IMR-90 (cell line): ENCODE data around the gene CHIT1. TPM values are rescaled to one million over a fixed set of nuclear protein-coding genes. Genes with fewer than 3 reads are reported as not detected.

Experiments
- ATAC-seq: fragments of 200-7000 bp; cut with Tn5 transposase; 2 replicates; pipeline ENCODE4 v1.9.1; 2020; ENCODE audit warnings: low read depth, mild to moderate bottlenecking, moderate library complexity
- BruUV-seq: library from RNA; stranded (reverse); fragments of 400-500 nt; replicated peaks from 2 replicates; lab custom pipeline; 2021; lab: Mats Ljungman, UMichigan
- CTCF ChIA-PET: fragments of 300-600 bp; formaldehyde crosslinking; extraction: SDS; loops from one replicate; lab custom pipeline; 2021; ENCODE audit warnings: antibody characterized with exemption; lab: Yijun Ruan, JAX
- POLR2A ChIA-PET: fragments of 300-600 bp; sonication (Branson Sonifier 250); formaldehyde crosslinking; loops from one replicate; lab custom pipeline; 2022; ENCODE audit warnings: antibody characterized with exemption; ENCODE audit not compliant: unreplicated experiment; lab: Charles Lee
- DNase-seq: peaks from one replicate; pipeline ENCODE4 v3.0.0; 2013
- H2AFZ ChIP-seq: replicated peaks from 2 replicates; pipeline ENCODE3; 2013; ENCODE audit warnings: low read length, mild to moderate bottlenecking; ENCODE audit not compliant: poor library complexity
- H2AK5ac ChIP-seq: 2 replicates; pipeline ENCODE4 v1.6.1; 2013; ENCODE audit warnings: low read depth, low read length, inconsistent platforms
- H2AK9ac ChIP-seq: replicated peaks from 2 replicates; pipeline ENCODE3; 2013; ENCODE audit warnings: mild to moderate bottlenecking, low read depth, low read length, moderate library complexity; ENCODE audit not compliant: poor library complexity
- H2BK120ac ChIP-seq: 2 replicates; pipeline ENCODE4 v1.6.1; 2013; ENCODE audit warnings: low read depth, low read length, inconsistent platforms
- H2BK15ac ChIP-seq: 3 replicates; pipeline ENCODE4 v1.6.1; 2013; ENCODE audit warnings: low read depth, low read length, inconsistent platforms
- H2BK20ac ChIP-seq: 2 replicates; pipeline ENCODE4 v1.6.1; 2013; ENCODE audit warnings: low read depth, mild to moderate bottlenecking, inconsistent platforms, low read length, moderate library complexity
- H2BK5ac ChIP-seq: 2 replicates; pipeline ENCODE4 v1.6.1; 2013; ENCODE audit warnings: mild to moderate bottlenecking, low read depth, low read length, inconsistent platforms; ENCODE audit not compliant: poor library complexity, severe bottlenecking
- H3K14ac ChIP-seq: replicated peaks from 2 replicates; pipeline ENCODE4 v1.6.1; 2013; ENCODE audit warnings: low read depth, low read length, inconsistent platforms
- H3K18ac ChIP-seq: 2 replicates; pipeline ENCODE4 v1.6.1; 2013; ENCODE audit warnings: low read depth, low read length, control low read depth
- H3K23ac ChIP-seq: 2 replicates; pipeline ENCODE4 v1.6.1; 2013; ENCODE audit warnings: low read depth, low read length, inconsistent platforms
- H3K27ac ChIP-seq: 2 replicates; pipeline ENCODE4 v1.5.1; 2013; ENCODE audit warnings: mild to moderate bottlenecking, control low read depth, low read length; ENCODE audit not compliant: insufficient read depth
- H3K27me3 ChIP-seq: 2 replicates; pipeline ENCODE4 v1.6.1; 2013; ENCODE audit warnings: low read length; ENCODE audit not compliant: control insufficient read depth, insufficient read depth
- H3K36me3 ChIP-seq: 2 replicates; pipeline ENCODE4 v1.6.1; 2013; ENCODE audit warnings: low read length, mixed read lengths; ENCODE audit not compliant: control insufficient read depth, insufficient read depth
- H3K4ac ChIP-seq: 2 replicates; pipeline ENCODE4 v1.6.1; 2013; ENCODE audit warnings: low read depth, low read length, inconsistent platforms
- H3K4me1 ChIP-seq: 2 replicates; pipeline ENCODE4 v1.6.1; 2013; ENCODE audit warnings: low read length, mixed read lengths; ENCODE audit not compliant: control insufficient read depth, insufficient read depth
- H3K4me2 ChIP-seq: 2 replicates; pipeline ENCODE4 v1.6.1; 2013; ENCODE audit warnings: low read depth, mild to moderate bottlenecking, control low read depth, low read length, moderate library complexity
- H3K4me3 ChIP-seq: 2 replicates; pipeline ENCODE4 v1.5.1; 2013; ENCODE audit warnings: low read depth, mild to moderate bottlenecking, control low read depth, low read length, moderate library complexity; ENCODE audit not compliant: insufficient read depth
- H3K56ac ChIP-seq: 2 replicates; pipeline ENCODE4 v1.6.1; 2013; ENCODE audit warnings: low read length, inconsistent platforms; ENCODE audit not compliant: insufficient read depth; ENCODE audit errors: extremely low read depth
- H3K79me1 ChIP-seq, 2 experiments: 2 replicates each; pipeline ENCODE4 v1.6.1; 2013; ENCODE audit warnings: low read length in 2 of 2, inconsistent platforms in 1 of 2, low read depth in 1 of 2
- H3K9ac ChIP-seq: 2 replicates; pipeline ENCODE4 v1.6.1; 2013; ENCODE audit warnings: low read depth, low read length, control low read depth
- H3K9me1 ChIP-seq: 2 replicates; pipeline ENCODE4 v1.6.1; 2013; ENCODE audit warnings: low read length, inconsistent platforms; ENCODE audit not compliant: insufficient read depth
- H3K9me3 ChIP-seq: 2 replicates; pipeline ENCODE4 v1.6.1; 2013; ENCODE audit warnings: low read length; ENCODE audit not compliant: control insufficient read depth, insufficient read depth
- H4K20me1 ChIP-seq: 2 replicates; pipeline ENCODE4 v1.6.1; 2013; ENCODE audit warnings: low read length, inconsistent platforms; ENCODE audit not compliant: insufficient read depth
- H4K5ac ChIP-seq: 2 replicates; pipeline ENCODE4 v1.6.1; 2013; ENCODE audit warnings: mild to moderate bottlenecking, low read depth, low read length, control low read depth
- H4K8ac ChIP-seq, 2 experiments: 2 replicates each; pipeline ENCODE4 v1.6.1; 2013; ENCODE audit warnings: low read depth in 2 of 2, low read length in 2 of 2, control low read depth in 1 of 2, inconsistent platforms in 1 of 2
- H4K91ac ChIP-seq: 2 replicates; pipeline ENCODE4 v1.6.1; 2013; ENCODE audit warnings: low read depth, low read length, inconsistent platforms; ENCODE audit not compliant: insufficient read depth
- BHLHE40 ChIP-seq: fragments of 150-350 bp; IDR thresholded peaks from 2 replicates; pipeline ENCODE4 v1.6.1; 2016; ENCODE audit warnings: mild to moderate bottlenecking, low read depth, low read length
- CEBPB ChIP-seq: IDR thresholded peaks from 2 replicates; pipeline ENCODE4 v1.6.1; 2012; ENCODE audit warnings: low read depth, low read length, improper control_type of control experiment
- CTCF ChIP-seq: conservative IDR thresholded peaks from 2 replicates; pipeline ENCODE4 v1.5.1; 2012; ENCODE audit warnings: mild to moderate bottlenecking, low read depth, low read length, improper control_type of control experiment
- ELK1 ChIP-seq: fragments of 150-350 bp; IDR thresholded peaks from 2 replicates; pipeline ENCODE4 v1.6.1; 2016; ENCODE audit warnings: low read depth, mild to moderate bottlenecking, low read length, moderate library complexity, borderline replicate concordance
- FOS ChIP-seq: fragments of 150-350 bp; IDR thresholded peaks from 2 replicates; pipeline ENCODE4 v1.6.1; 2016; ENCODE audit warnings: low read depth, low read length
- MAFK ChIP-seq: IDR thresholded peaks from 2 replicates; pipeline ENCODE4 v1.6.1; 2012; ENCODE audit warnings: low read depth, low read length, improper control_type of control experiment
- MAZ ChIP-seq: IDR thresholded peaks from 2 replicates; pipeline ENCODE4 v1.6.1; 2012; ENCODE audit warnings: low read depth, mild to moderate bottlenecking, low read length, improper control_type of control experiment, moderate library complexity, borderline replicate concordance
- NFE2L2 ChIP-seq: fragments of 150-350 bp; IDR thresholded peaks from 2 replicates; pipeline ENCODE4 v1.6.1; 2016; ENCODE audit warnings: low read depth, mild to moderate bottlenecking, low read length
- POLR2A ChIP-seq: IDR thresholded peaks from 2 replicates; pipeline ENCODE4 v1.6.1; 2012; ENCODE audit warnings: mild to moderate bottlenecking, low read depth, low read length
- RAD21 ChIP-seq: IDR thresholded peaks from 2 replicates; pipeline ENCODE4 v1.6.1; 2012; ENCODE audit warnings: low read length, improper control_type of control experiment
- RCOR1 ChIP-seq: IDR thresholded peaks from 2 replicates; pipeline ENCODE4 v1.6.1; 2012; ENCODE audit warnings: mild to moderate bottlenecking, low read length, improper control_type of control experiment; ENCODE audit not compliant: insufficient replicate concordance
- SMC3 ChIP-seq: fragments of 150-350 bp; IDR thresholded peaks from 2 replicates; pipeline ENCODE4 v1.6.1; 2016; ENCODE audit warnings: low read depth, mild to moderate bottlenecking, antibody characterized with exemption, low read length, moderate library complexity
- USF2 ChIP-seq: fragments of 150-350 bp; IDR thresholded peaks from 2 replicates; pipeline ENCODE4 v1.6.1; 2017; ENCODE audit warnings: mild to moderate bottlenecking, antibody characterized with exemption, low read length, low read depth
- WGBS, 2 experiments: methylation state at CpG; one replicate each; pipeline versions ENCODE4 v1.1.5 to v1.1.7; 2013; ENCODE audit warnings: missing lambda C conversion rate in 2 of 2; ENCODE audit not compliant: insufficient read length in 1 of 2; ENCODE audit errors: extremely low coverage in 2 of 2; 5-methylcytosine and 5-hydroxymethylcytosine counted together
- dilution Hi-C: fragments of 300-500 bp; cut with HindIII; formaldehyde crosslinking; loops from one replicate; pipeline ENCODE4 v1.14.3; 2018; ENCODE audit warnings: low sequenced_read_pairs; ENCODE audit not compliant: unreplicated experiment
- in situ Hi-C: fragments of 300-500 bp; cut with MboI; formaldehyde crosslinking; loops from 3 replicates; pipeline ENCODE4 v1.14.3; 2019; ENCODE audit warnings: low sequenced_read_pairs, inconsistent platforms, mixed read lengths
- intact Hi-C: fragments of 100-400 bp; cut with micrococcal nuclease; formaldehyde crosslinking; loops from 2 replicates; pipeline ENCODE4 v1.10.0; 2022
- polyA plus RNA-seq, 3 experiments: library from polyadenylated mRNA; depleted of rRNA; stranded (reverse); fragments of >200 nt; gene quantifications; 2 replicates each; pipeline ENCODE4 v1.2.3, GENCODE V29; 2012; ENCODE audit warnings: low replicate concordance in 1 of 3
- total RNA-seq: library from RNA; depleted of rRNA; stranded (reverse); fragments of >200 nt; gene quantifications from 2 replicates; pipeline ENCODE4 v1.2.3, GENCODE V29; 2012

CHIT1 gene
- total and polyA plus RNA-seq, 2 of the 4 experiments (the other 2 are of a cell fraction): not detected

GRCh38 chr1:203199481-203199815, 30.0 kb downstream of the CHIT1 start:
- dilution Hi-C loops: no loop called here
- no peaks in the 10 kb centered on the region for H3K79me1 ChIP-seq
- 0 out of 2 replicates have a peak overlapping the region, but pooled peaks have one; percentile 48 for H3K23ac ChIP-seq
- H3K9me3 ChIP-seq: no peaks in the 10 kb centered on the region
- intact Hi-C loops: no loop called here
- H2BK15ac ChIP-seq: peak overlapping the region; percentile 41; the same call in 2 of the 3 replicates
- 100% methylated on average over 1 of the region's 6 CpGs; no CpG with 5 or more reads in 1 of the 2 experiments for WGBS, 2 experiments
- CTCF ChIA-PET: interaction anchor here (1.0 to 1.1 kb wide), 2 partner anchors 17 kb away, joined by 3 to 4 read pairs; no protein-coding TSS in a partner anchor
- H3K27me3 ChIP-seq: no peaks in the 10 kb centered on the region
- peak overlapping the region; percentile 44 for H2AK9ac ChIP-seq
- no peaks in the 10 kb centered on the region for H3K36me3 ChIP-seq
- DNase-seq (no peak), ATAC-seq (no peak)
- peak overlapping the region; percentile 60 for H2BK20ac ChIP-seq
- peak overlapping the region; percentile 82; the same call in 1 of the 2 replicates for H4K91ac ChIP-seq
- H3K56ac ChIP-seq: no peak overlapping the region; the same call in 1 of the 2 replicates
- H4K20me1 ChIP-seq: no peaks in the 10 kb centered on the region
- H3K14ac ChIP-seq: peak overlapping the region; percentile 77
- H3K27ac ChIP-seq: peak overlapping the region; percentile 83
- H3K4me2 ChIP-seq: 0 out of 2 replicates have a peak overlapping the region, but pooled peaks have one; percentile 3
- peak overlapping the region; percentile 13 to 43 for H4K8ac ChIP-seq
- peak overlapping the region; percentile 90 for H2BK5ac ChIP-seq
- H3K4me3 ChIP-seq: no peak overlapping the region
- H2BK120ac ChIP-seq: peak overlapping the region; percentile 90
- peak overlapping the region; percentile 97 for H2AK5ac ChIP-seq
- peaks cover 49% of the 10 kb centered on the region for H3K4me1 ChIP-seq
- H3K9ac ChIP-seq: peak overlapping the region; percentile 1; the same call in 1 of the 2 replicates
- H2AFZ ChIP-seq: peak overlapping the region; percentile 9
- peaks cover 17% of the 10 kb centered on the region for H3K9me1 ChIP-seq
- BruUV-seq: no TSS peak
- POLR2A ChIA-PET: no interaction called here
- in situ Hi-C loops: no loop called here
- H4K5ac ChIP-seq: peak overlapping the region; percentile 82
- peak overlapping the region; percentile 83 for H3K4ac ChIP-seq
- no peak for TF ChIP-seq MAZ
- TF ChIP-seq USF2: no peak
- TF ChIP-seq RCOR1: no peak
- no peak for TF ChIP-seq NFE2L2
- TF ChIP-seq MAFK: no peak
- TF ChIP-seq CEBPB: no peak
- TF ChIP-seq CTCF: no peak
- TF ChIP-seq RAD21: no peak
- no peak for TF ChIP-seq SMC3
- TF ChIP-seq POLR2A: no peak
- no peak for TF ChIP-seq ELK1
- TF ChIP-seq BHLHE40: no peak
- no peak for TF ChIP-seq FOS
- peak overlapping the region; percentile 88 for H3K18ac ChIP-seq
